HK-2 (cell line): ENCODE data around the gene PCDHB14.
"Not testable (repeated sequence)": the region's sequence is repeated elsewhere in the genome, so short reads cannot be mapped to it uniquely, and the experiment has no call there.

Experiments
- DNase-seq: peaks from one replicate; pipeline ENCODE4 v3.0.0-alpha.2; 2018; ENCODE audit not compliant: unreplicated experiment

The PCDHB14 gene

DNA sequence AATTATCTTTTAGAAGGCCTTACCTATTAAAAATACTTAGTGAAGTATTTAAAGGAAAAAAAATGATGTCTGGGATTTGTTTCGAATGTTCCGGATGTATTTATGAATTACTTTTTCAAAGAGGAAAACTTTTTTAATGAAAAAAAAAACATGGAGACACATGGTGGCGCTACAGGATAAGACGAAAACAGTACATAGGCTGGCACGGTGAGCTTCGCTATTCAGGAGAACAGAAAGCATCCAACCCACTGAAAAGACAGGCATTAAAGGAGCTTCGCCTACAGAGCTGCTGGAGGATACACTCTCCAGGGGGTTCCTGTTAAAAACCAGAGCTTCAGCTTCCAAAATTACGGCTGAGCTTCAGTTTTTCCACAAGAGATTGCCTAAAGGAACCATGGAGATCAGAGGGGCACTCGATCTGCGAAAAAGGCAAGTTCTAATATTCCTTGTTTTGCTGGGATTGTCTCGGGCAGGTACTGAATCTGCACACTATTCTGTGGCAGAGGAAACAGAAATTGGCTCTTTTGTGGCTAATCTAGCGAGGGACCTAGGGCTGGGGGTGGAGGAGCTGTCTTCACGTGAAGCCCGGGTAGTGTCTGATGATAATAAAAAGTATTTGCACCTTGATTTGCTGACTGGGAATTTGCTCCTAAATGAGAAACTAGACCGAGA lies at the start of gene PCDHB14:
PCDHB14 (plus strand) TSS at position 232 of the 672 bp plus-strand sequence; CDS start at position 395, 163 bp downstream.
- no peak for DNase-seq

DNA sequence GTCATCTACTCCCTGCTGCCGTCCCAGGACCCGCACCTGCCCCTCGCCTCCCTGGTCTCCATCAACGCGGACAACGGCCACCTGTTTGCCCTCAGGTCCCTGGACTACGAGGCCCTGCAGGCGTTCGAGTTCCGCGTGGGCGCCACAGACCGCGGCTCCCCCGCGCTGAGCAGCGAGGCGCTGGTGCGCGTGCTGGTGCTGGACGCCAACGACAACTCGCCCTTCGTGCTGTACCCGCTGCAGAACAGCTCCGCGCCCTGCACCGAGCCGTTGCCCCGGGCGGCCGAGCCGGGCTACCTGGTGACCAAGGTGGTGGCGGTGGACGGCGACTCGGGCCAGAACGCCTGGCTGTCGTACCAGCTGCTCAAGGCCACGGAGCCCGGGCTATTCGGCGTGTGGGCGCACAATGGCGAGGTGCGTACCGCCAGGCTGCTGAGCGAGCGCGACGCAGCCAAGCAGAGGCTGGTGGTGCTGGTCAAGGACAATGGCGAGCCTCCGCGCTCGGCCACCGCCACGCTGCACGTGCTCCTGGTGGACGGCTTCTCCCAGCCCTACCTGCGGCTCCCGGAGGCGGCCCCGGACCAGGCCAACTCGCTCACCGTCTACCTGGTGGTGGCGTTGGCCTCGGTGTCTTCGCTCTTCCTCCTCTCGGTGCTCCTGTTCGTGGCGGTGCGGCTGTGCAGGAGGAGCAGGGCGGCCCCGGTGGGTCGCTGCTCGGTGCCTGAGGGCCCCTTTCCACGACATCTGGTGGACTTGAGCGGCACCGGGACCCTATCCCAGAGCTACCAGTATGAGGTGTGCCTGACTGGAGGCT lies 48.6 kb upstream of the PCDHB14 start:
- not testable (repeated sequence) for DNase-seq

DNA sequence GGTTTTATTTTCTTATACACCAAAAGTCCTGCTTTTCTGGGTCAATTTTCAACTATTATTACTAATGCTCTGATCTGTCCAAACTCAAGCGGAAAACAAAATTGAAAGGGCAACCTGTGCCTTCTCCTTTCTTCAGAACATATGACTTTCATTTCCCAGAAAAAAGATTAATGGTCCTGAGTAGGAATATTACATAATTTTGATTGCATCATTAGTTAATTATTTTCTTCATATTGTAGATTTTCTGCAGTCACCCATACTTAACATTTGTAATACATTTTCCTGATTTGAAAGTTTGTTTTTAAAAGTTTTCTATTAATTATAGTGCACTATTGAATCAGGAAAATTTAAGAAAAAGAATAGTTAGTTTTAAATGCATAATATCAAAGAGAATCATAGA lies 47.2 kb upstream of the PCDHB14 start:
- no peak for DNase-seq

DNA sequence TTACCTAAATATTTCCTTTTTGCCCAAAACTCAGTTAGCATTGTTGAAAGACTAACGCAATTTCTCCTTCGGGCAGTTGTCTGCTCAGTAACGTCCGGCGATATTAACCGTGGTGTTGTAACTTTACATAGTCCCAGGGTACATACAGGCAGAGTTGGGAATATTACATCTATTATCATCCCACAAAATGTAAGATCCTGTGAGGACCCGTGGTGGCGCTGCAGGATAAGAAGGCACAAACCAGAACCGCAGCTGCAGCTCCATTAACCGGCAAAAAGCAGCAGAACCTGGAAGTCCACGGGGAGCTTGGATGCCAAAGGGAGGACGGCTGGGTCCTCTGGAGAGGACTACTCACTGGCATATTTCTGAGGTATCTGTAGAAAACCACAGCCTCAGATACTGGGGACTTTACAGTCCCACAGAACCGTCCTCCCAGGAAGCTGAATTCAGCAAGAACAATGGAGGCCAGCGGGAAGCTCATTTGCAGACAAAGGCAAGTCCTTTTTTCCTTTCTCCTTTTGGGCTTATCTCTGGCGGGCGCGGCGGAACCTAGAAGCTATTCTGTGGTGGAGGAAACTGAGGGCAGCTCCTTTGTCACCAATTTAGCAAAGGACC lies 45.5 kb upstream of the PCDHB14 start, which contains the start of gene PCDHB8:
PCDHB8 (plus strand) TSS at position 214 of the 615 bp plus-strand sequence; CDS start at position 459, 245 bp downstream.
- DNase-seq = not testable (repeated sequence)

DNA sequence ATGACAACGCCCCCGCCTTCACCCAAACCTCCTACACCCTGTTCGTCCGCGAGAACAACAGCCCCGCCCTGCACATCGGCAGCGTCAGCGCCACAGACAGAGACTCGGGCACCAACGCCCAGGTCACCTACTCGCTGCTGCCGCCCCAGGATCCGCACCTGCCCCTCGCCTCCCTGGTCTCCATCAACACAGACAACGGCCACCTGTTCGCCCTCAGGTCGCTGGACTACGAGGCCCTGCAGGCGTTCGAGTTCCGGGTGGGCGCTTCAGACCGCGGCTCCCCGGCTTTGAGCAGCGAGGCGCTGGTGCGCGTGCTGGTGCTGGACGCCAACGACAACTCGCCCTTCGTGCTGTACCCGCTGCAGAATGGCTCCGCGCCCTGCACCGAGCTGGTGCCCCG lies 43.8 kb upstream of the PCDHB14 start:
- not testable (repeated sequence) for DNase-seq

DNA sequence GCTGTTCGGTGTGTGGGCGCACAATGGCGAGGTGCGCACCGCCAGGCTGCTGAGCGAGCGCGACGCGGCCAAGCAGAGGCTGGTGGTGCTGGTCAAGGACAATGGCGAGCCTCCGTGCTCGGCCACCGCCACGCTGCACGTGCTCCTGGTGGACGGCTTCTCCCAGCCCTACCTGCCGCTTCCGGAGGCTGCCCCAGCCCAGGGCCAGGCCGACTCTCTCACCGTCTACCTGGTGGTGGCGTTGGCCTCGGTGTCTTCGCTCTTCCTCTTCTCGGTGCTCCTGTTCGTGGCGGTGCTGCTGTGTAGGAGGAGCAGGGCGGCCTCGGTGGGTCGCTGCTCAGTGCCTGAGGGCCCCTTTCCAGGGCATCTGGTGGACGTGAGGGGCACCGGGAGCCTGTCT lies 43.3 kb upstream of the PCDHB14 start:
- DNase-seq = not testable (repeated sequence)

DNA sequence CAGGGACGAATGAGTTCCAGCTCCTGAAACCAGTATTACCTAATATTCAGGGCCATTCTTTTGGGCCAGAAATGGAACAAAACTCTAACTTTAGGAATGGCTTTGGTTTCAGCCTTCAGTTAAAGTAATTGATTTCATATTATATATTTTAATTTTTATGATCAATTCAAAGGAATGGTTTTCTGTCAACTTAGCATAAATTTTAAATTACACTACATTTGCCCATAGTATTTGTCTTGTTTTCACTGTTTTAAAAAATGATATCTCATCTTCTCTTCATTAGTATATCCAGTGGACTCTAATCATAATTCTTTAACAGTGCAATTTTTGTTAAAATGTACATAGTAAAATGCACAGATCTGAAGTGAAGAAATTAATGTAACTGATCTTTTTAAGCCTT lies 42.8 kb upstream of the PCDHB14 start:
- no peak for DNase-seq

DNA sequence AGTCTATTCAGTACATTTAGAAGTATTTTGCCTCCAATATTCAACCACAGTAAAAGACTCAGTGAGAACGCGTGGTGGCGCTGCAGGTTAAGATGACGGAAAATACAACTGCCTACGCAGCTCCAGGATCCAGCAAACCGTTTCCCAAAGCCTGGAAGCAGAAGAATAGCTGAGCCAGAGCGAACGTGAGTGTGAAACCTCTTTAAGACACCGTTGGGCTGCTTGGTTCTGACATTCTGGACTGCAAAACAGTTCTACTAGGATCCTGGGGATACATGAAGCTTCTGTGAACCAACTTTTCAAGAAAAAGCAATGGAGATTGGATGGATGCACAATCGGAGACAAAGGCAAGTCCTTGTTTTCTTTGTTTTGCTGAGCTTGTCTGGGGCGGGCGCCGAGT lies 40.9 kb upstream of the PCDHB14 start, which contains the start of gene PCDHB16:
PCDHB16 (plus strand) TSS at position 140 of the 400 bp plus-strand sequence; CDS start at position 313, 173 bp downstream.
- DNase-seq = no peak

DNA sequence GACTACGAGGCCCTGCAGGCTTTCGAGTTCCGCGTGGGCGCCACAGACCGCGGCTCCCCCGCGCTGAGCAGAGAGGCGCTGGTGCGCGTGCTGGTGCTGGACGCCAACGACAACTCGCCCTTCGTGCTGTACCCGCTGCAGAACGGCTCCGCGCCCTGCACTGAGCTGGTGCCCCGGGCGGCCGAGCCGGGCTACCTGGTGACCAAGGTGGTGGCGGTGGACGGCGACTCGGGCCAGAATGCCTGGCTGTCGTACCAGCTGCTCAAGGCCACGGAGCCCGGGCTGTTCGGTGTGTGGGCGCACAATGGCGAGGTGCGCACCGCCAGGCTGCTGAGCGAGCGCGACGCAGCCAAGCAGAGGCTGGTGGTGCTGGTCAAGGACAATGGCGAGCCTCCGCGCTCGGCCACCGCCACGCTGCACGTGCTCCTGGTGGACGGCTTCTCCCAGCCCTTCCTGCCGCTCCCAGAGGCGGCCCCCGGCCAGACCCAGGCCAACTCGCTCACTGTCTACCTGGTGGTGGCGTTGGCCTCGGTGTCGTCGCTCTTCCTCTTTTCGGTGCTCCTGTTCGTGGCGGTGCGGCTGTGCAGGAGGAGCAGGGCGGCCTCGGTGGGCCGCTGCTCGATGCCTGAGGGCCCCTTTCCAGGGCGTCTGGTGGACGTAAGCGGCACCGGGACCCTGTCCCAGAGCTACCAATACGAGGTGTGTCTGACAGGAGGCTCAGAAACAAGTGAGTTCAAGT lies 38.9 kb upstream of the PCDHB14 start:
- DNase-seq = not testable (repeated sequence)

DNA sequence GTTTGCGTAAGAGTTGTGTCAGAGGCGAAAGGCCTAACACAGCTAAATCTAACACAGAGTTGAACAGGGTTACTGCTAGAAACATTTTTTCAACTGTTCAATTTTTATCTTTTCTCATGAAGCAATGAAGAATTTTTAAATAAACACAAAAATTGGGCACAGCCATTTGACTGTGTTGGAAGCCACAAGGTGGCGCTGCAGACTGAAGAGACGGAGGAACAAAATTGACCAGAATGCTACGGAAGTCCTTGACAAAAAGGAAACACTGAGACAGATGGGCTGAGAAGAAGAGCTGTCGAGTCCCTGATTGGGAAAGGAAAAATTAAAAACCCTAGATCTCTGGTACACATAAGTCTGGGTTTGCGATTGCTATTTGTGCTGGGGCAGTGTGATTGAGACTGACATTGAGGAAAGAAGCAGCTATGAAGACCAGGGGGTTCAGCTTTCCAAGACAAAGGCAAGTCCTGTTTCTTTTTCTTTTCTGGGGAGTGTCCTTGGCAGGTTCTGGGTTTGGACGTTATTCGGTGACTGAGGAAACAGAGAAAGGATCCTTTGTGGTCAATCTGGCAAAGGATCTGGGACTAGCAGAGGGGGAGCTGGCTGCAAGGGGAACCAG lies 36.1 kb upstream of the PCDHB14 start, which contains the start of gene PCDHB9:
PCDHB9 (plus strand) TSS at position 265 of the 616 bp plus-strand sequence; CDS start at position 423, 158 bp downstream.
- no peak for DNase-seq

DNA sequence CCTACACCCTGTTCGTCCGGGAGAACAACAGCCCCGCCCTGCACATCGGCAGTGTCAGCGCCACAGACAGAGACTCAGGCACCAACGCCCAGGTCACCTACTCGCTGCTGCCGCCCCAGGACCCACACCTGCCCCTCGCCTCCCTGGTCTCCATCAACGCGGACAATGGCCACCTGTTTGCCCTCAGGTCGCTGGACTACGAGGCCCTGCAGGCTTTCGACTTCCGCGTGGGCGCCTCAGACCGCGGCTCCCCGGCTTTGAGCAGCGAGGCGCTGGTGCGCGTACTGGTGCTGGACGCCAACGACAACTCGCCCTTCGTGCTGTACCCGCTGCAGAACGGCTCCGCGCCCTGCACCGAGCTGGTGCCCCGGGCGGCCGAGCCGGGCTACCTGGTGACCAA lies 34.5 kb upstream of the PCDHB14 start:
- DNase-seq = not testable (repeated sequence)

DNA sequence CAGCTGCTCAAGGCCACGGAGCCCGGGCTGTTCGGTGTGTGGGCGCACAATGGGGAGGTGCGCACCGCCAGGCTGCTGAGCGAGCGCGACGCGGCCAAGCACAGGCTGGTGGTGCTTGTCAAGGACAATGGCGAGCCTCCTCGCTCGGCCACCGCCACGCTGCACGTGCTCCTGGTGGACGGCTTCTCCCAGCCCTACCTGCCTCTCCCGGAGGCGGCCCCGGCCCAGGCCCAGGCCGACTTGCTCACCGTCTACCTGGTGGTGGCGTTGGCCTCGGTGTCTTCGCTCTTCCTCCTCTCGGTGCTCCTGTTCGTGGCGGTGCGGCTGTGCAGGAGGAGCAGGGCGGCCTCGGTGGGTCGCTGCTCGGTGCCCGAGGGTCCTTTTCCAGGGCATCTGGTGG lies 34.0 kb upstream of the PCDHB14 start:
- DNase-seq = not testable (repeated sequence)

DNA sequence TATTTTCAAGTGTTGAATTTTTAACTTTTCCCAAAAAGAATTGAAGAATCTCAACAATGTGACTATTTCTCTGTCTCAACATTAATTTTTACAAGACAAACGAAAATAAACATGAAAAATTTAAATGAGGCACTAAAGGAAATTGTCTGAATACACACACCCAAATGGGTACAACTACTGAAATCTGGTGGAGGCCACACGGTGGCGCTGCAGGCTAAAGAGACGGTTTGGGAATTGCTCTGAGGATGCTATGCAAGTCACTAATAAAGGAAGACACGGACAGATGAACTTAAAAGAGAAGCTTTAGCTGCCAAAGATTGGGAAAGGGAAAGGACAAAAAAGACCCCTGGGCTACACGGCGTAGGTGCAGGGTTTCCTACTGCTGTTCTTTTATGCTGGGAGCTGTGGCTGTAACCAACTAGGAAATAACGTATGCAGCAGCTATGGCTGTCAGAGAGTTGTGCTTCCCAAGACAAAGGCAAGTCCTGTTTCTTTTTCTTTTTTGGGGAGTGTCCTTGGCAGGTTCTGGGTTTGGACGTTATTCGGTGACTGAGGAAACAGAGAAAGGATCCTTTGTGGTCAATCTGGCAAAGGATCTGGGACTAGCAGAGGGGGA lies 30.9 kb upstream of the PCDHB14 start, which contains the start of gene PCDHB10:
PCDHB10 (plus strand) TSS at position 244 of the 616 bp plus-strand sequence; CDS start at position 444, 200 bp downstream.
- peak; percentile 20 for DNase-seq

DNA sequence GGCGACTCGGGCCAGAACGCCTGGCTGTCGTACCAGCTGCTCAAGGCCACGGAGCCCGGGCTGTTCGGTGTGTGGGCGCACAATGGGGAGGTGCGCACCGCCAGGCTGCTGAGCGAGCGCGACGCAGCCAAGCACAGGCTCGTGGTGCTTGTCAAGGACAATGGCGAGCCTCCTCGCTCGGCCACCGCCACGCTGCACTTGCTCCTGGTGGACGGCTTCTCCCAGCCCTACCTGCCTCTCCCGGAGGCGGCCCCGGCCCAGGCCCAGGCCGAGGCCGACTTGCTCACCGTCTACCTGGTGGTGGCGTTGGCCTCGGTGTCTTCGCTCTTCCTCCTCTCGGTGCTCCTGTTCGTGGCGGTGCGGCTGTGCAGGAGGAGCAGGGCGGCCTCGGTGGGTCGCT lies 28.8 kb upstream of the PCDHB14 start:
- not testable (repeated sequence) for DNase-seq

DNA sequence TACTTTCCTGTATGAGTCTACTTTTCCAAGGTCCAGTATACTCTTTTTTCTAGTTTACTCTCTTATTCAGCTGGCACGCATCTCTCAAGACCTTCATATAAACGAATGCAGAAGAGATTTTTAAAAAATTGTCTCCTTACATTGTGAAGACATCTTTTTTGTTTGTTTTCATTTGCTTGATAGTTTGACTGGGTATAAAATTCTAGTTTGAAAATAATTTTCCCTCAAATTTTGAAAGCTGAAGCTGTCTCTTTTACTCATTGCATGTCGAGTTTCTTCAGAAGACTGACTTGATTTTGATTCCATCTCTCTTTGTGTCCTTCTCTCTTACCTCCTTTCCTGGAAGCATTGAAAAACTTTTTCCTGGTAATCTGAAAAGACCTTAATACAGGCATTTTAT lies 26.8 kb upstream of the PCDHB14 start:
- no peak for DNase-seq

DNA sequence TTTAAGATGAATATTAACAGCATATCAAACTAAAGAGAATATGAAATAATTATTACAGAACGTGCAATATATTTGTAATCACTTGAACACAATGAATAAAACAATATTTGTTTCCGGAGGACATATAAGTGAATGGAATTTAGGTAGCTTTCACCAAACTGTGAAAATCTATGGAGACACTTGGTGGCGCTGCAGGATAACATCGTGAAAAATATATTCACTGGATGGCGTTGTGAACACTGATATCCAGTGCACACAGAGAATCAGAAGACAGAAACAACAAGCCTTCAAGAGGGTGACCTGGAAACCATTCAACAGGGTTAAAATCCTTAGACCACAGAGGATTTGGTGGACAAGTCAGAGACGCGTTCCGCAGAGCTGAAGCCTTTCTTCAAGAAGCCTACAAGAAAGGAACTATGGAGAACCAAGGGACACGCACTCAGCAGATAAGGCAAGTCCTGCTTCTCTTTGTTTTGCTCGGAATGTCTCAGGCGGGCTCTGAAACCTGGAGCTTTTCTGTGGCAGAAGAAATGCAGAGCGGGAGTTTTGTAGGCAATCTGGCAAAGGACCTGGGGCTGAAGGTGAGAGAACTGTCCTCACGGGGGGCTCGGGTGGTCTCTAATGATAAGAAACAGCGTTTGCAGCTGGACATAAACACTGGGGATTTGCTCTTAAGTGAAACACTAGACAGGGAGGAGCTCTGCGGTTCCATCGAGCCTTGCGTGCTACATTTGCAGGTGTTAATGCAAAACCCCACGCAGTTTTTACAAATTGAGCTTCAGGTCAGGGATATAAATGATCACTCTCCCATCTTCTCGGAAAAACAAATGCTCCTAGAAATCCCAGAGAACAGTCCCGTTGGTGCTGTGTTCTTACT lies 23.5 kb upstream of the PCDHB14 start, which contains the start of gene PCDHB11:
PCDHB11 (plus strand) TSS at position 269 of the 877 bp plus-strand sequence; CDS start at position 417, 148 bp downstream.
- no peak for DNase-seq

DNA sequence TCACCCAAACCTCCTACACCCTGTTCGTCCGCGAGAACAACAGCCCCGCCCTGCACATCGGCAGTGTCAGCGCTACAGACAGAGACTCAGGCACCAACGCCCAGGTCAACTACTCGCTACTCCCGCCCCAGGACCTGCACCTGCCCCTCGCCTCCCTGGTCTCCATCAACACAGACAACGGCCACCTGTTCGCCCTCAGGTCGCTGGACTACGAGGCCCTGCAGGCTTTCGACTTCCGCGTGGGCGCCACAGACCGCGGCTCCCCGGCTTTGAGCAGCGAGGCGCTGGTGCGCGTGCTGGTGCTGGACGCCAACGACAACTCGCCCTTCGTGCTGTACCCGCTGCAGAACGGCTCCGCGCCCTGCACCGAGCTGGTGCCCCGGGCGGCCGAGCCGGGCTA lies 22.0 kb upstream of the PCDHB14 start:
- DNase-seq = not testable (repeated sequence)

DNA sequence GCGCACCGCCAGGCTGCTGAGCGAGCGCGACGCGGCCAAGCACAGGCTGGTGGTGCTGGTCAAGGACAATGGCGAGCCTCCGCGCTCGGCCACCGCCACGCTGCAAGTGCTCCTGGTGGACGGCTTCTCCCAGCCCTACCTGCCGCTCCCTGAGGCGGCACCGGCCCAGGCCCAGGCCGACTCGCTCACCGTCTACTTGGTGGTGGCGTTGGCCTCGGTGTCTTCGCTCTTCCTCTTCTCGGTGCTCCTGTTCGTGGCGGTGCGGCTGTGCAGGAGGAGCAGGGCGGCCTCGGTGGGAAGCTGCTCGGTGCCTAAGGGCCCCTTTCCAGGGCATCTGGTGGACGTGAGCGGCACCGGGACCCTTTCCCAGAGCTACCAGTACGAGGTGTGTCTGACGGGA lies 21.5 kb upstream of the PCDHB14 start:
- DNase-seq = not testable (repeated sequence)

DNA sequence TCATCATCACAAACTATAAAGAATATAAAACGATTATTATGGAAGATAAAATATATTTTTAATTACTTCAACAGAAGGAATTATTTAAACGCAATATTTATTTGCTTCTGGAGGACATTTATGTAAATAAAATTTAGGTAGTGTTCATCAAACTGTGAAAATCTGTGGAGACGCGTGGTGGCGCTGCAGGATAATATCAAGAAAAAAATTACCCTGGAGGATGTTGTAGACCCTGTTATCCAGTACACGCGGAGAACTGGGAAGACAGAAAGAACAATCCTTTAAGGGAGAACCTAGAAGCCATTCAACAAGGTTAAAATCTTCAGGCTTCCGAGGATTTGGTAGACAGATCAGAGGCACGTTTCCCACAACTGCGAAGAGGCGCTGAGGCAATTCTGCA lies 14.7 kb upstream of the PCDHB14 start, which contains the start of gene PCDHB12:
PCDHB12 (plus strand) TSS at position 242 of the 400 bp plus-strand sequence. CDS start 189 bp downstream, outside the sequence.
- no peak for DNase-seq
